Mammary epithelial cell (primary cell): ENCODE measurements around the gene SHANK3.

Experiments used
- CTCF ChIP-seq, 2 donors: IDR thresholded peaks in 1 of 2; conservative IDR thresholded peaks in 1 of 2; 2 replicates each; pipeline ENCODE4 v1.5.1; 2011 to 2012; ENCODE audit warnings: inconsistent platforms in 2 of 2, low read length in 2 of 2, mild to moderate bottlenecking in 2 of 2, control low read depth in 1 of 2, low read depth in 1 of 2; ENCODE audit not compliant: insufficient read depth in 1 of 2; ENCODE audit errors: extremely low read depth in 1 of 2
- EZH2 ChIP-seq: IDR thresholded peaks from 2 replicates; pipeline ENCODE4 v1.6.1; 2012; ENCODE audit warnings: low read length, inconsistent platforms, borderline replicate concordance

- TF ChIP-seq CTCF (conservative IDR thresholded peaks at IDR 0.05 in 1 of 2, IDR thresholded peaks at IDR 0.05 in 1 of 2; ENCODE audit: extremely low read depth in 1 of 2, insufficient read depth in 1 of 2, low read depth in 1 of 2, low read length in 2 of 2) (no peak), EZH2 (no peak)
Measured at GRCh38 chr22:50665212-50665611, 7.4 kb upstream of the SHANK3 start.
